ENCODE measurements around the gene PSMB10. TPM values are rescaled to one million over a fixed set of nuclear protein-coding genes. Genes with fewer than 3 reads are reported as not detected.

The PSMB10 gene
- total RNA-seq, 1 experiment from 2014 or later = 24.5 TPM

GRCh38 chr16:67928147-67928546 lies 8.5 kb downstream of the PSMB10 start:
- no peaks in the 10 kb centered on the region for H4K20me1 ChIP-seq (ENCODE audit: control insufficient read depth, insufficient read depth, insufficient read length)
- H3K18ac ChIP-seq (ENCODE audit: insufficient read length, low read depth, low read length) = no peak overlapping the region
- no peak overlapping the region for H2BK12ac ChIP-seq (ENCODE audit: insufficient read length, low read depth, low read length)
- no peaks in the 10 kb centered on the region for H3K9me3 ChIP-seq (ENCODE audit: control insufficient read depth, low read depth, low read length)
- Mint-ChIP-seq H3K4me1 (peaks cover 4 to 7% of the 10 kb centered on the region in 2 experiments; a peak in 2 of 4 replicates), H3K27ac (peak overlapping the region in 2 of 3 experiments; percentile 82 to 91; a peak in 3 of 7 replicates), H3K9me3 (no peaks in the 10 kb centered on the region), H3K4me3 (no peak overlapping the region), H3K36me3 (ENCODE audit: insufficient read depth in 1 of 3, low read depth in 3 of 3) (peaks cover 8 to 31% (median 14%) of the 10 kb centered on the region in 3 experiments), H3K27me3 (ENCODE audit: low read depth) (no peaks in the 10 kb centered on the region)
- no peak overlapping the region for H2AFZ ChIP-seq (ENCODE audit: low read length)
- H3K23me2 ChIP-seq (ENCODE audit: insufficient read length, low read depth, low read length, poor library complexity, severe bottlenecking) = no peaks in the 10 kb centered on the region
- no peaks in the 10 kb centered on the region for H3K4me1 ChIP-seq (ENCODE audit: insufficient read depth, low read length)
- DNase-seq = no peak
- H3K79me2 ChIP-seq (ENCODE audit: insufficient read depth, low read length) = no peaks in the 10 kb centered on the region
- H3K23ac ChIP-seq (ENCODE audit: insufficient read length, low read depth, low read length) = no peak overlapping the region
- H2BK15ac ChIP-seq (ENCODE audit: low read depth, low read length) = no peak overlapping the region
- WGBS (ENCODE audit: extremely low coverage, insufficient read length, low lambda C conversion rate) = no CpG with 5 or more reads among the region's 7 CpGs
- H3K56ac ChIP-seq (ENCODE audit: insufficient read length, low read depth, low read length) = no peak overlapping the region
- H4K91ac ChIP-seq (ENCODE audit: insufficient read length, low read depth, low read length) = no peak overlapping the region
- H3K4me2 ChIP-seq (ENCODE audit: insufficient read depth, insufficient read length, low read length) = no peak overlapping the region
- H3K27ac ChIP-seq (ENCODE audit: insufficient read length, low read depth, low read length) = no peak overlapping the region
- H3K79me1 ChIP-seq (ENCODE audit: insufficient read depth, low read depth, low read length, poor library complexity, severe bottlenecking) = no peaks in the 10 kb centered on the region
- no peak overlapping the region for H2AK5ac ChIP-seq (ENCODE audit: insufficient read length, low read length)
- no peak overlapping the region for H2BK120ac ChIP-seq (ENCODE audit: low read depth, low read length, poor library complexity, severe bottlenecking)
- H3T11ph ChIP-seq (ENCODE audit: low read length) = no peak overlapping the region
- H2BK20ac ChIP-seq (ENCODE audit: low read depth, low read length, poor library complexity, severe bottlenecking) = no peak overlapping the region
- TF ChIP-seq, protein P1, sequence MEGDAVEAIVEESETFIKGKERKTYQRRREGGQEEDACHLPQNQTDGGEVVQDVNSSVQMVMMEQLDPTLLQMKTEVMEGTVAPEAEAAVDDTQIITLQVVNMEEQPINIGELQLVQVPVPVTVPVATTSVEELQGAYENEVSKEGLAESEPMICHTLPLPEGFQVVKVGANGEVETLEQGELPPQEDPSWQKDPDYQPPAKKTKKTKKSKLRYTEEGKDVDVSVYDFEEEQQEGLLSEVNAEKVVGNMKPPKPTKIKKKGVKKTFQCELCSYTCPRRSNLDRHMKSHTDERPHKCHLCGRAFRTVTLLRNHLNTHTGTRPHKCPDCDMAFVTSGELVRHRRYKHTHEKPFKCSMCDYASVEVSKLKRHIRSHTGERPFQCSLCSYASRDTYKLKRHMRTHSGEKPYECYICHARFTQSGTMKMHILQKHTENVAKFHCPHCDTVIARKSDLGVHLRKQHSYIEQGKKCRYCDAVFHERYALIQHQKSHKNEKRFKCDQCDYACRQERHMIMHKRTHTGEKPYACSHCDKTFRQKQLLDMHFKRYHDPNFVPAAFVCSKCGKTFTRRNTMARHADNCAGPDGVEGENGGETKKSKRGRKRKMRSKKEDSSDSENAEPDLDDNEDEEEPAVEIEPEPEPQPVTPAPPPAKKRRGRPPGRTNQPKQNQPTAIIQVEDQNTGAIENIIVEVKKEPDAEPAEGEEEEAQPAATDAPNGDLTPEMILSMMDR (conservative IDR thresholded peaks at IDR 0.05) = no peak
- H3K27me3 ChIP-seq (ENCODE audit: insufficient read depth, low read length) = no peaks in the 10 kb centered on the region
- H3K14ac ChIP-seq (ENCODE audit: insufficient read depth, low read length) = no peak overlapping the region
- no peak overlapping the region for H4K8ac ChIP-seq (replicated peaks; ENCODE audit: insufficient read length, low read depth, low read length)
- H4K5ac ChIP-seq (ENCODE audit: insufficient read length, low read depth, low read length) = no peak overlapping the region
- H3K9ac ChIP-seq (ENCODE audit: extremely low read depth, insufficient read length, low read length) = no peak overlapping the region
- no peak overlapping the region for H3K4ac ChIP-seq (ENCODE audit: low read depth, low read length)
- no peak overlapping the region for H2BK5ac ChIP-seq (ENCODE audit: insufficient read length, low read length)
